NCI-H1092 treated with DMSO at 0.1 percent for 48 hours (cell line): Measurements from ENCODE around the gene ZNF311.
A peak's percentile ranks its signal among the peaks of the same experiment; 100 is the strongest.

Experiments used
- DNase-seq: peaks from one replicate; lab custom pipeline; 2025; lab: John Stamatoyannopoulos, UW

ZNF311 gene

GRCh38 chr6:29005183-29005885 is at the start of gene ZNF311:
Gene ZNF311, minus strand, starts transcription at chr6:29005315. Its CDS starts 1,361 bp downstream, at chr6:29003954.
- DNase-seq, result no peak

- no peak for DNase-seq
These were observed 46.6 kb upstream of the ZNF311 start for GRCh38 chr6:29051680-29052079.

DNA sequence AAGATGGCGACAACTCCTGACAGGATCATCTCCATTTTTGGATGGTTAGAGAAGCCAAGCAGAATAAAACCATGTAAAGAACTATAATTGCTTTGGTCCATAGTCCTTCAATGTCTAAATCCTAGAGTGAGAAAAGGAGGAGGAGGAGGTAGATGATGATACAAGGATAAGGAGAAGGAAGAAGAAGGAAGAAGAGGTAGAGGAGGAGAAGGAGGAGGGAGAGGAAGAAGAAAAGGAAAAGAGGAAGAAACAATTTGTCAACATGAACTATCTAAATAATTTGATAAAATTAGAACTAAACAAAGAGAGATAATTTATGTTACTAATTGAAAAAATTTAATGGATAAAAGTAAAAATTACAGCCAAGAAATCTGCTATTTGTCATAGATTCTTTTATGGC is 40.0 kb upstream of the ZNF311 start, which contains the start of gene OR2W1:
Gene OR2W1, minus strand, starts transcription at position 101 of the 400 bp plus-strand sequence. Its CDS starts 0 bp downstream, at position 101.
- DNase-seq, result no peak

DNA sequence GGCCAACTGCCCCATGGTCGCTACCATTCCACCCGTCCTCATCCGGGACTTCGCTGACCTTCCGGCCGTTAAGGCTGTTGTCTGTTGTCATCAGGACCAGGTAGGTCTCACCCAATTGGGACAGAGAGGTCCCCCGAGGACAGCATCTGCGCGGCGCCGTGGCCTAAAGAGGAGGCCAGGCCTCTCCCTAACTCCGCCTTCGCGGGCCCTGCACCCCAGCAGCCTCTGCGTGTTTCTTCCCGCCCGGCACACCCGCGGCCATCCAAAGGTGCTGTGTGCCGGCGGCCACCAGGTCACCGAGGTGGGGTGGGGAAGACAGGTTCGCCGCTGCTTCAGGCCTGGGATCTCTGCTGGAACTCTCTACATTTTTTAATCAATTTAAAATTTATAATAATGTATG is 30.8 kb upstream of the ZNF311 start:
- no peak for DNase-seq

- DNase-seq, result no peak
These were observed 23.7 kb upstream of the ZNF311 start for GRCh38 chr6:29028821-29029220.

- DNase-seq, result no peak
These were observed 20.9 kb upstream of the ZNF311 start for GRCh38 chr6:29025927-29026585.

- no peak for DNase-seq
These were observed 16.3 kb upstream of the ZNF311 start for GRCh38 chr6:29021434-29021833.

- no peak for DNase-seq
These were observed 14.5 kb upstream of the ZNF311 start for GRCh38 chr6:29019629-29020028.

GRCh38 chr6:29017428-29017802 is 12.3 kb upstream of the ZNF311 start:
- DNase-seq, result no peak

GRCh38 chr6:29016559-29017427 is 11.7 kb upstream of the ZNF311 start:
- peak; percentile 36 for DNase-seq

DNA sequence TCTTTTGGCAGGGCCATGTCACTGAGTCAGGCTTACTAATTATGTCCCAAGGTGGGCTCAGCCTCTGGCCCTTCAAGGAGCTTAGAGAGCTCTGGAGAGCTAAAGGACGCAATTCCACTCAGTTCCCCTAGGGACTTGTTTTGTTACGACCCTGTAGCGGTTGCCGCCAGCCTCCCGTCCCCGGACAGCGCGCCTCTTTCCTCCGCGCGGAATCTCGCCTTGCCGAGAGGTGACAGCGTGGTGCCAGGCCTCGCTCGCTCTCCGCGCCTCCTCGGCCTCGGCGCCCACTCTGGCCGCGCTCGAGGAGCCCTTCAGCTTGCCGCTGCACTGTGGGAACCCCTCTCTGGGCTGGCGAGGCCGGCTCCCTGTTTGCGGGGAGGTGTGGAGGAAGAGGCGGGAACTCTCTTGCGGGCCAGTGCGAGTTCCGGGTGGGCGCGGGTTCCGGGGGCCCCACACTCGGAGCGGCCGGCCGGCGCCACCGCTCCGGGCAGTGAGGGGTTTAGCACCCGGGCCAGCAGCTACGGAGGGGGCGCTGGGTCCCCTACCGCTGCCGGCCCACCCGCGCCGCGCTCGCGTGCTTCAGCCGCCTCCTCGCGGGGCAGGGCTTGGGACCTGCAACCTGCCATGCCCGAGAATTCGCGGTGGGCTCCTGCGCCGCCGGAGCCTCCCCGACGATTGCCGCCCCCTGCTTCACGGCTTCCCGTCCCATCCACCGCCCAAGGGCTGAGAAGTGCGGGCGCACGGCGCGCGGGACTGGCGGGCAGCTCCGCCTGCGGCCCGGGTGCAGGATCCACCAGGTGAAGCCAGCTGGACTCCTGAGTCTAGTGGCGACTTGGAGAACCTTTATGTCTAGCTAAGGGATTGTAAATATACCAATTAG is 9.9 kb upstream of the ZNF311 start:
- no peak for DNase-seq

DNA sequence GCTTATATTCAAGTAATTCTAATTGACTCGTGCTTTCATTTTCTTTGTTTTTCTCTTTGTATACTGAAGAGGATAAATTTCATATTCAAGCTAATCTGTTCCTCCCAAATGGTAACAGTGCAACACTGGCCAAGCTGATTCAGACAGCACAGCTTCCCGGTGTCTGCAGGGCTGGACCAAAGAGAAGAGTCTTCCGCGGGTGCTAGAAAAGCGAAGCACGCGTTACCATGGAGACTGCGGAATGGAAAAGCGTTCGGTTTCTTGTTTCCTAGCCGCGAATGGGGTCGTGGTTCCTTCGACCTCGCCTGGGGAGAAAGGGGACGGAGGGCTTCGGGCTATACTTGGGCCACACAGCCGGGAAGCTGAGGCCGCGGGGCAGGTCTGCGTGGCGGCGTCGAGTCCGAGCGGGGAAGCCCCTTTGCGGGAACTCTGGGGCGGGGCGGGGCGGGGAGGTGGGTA is 6.2 kb upstream of the ZNF311 start:
- DNase-seq, result peak; percentile 29

- DNase-seq, result no peak
These were observed 4.2 kb upstream of the ZNF311 start for GRCh38 chr6:29009358-29009757.

DNA sequence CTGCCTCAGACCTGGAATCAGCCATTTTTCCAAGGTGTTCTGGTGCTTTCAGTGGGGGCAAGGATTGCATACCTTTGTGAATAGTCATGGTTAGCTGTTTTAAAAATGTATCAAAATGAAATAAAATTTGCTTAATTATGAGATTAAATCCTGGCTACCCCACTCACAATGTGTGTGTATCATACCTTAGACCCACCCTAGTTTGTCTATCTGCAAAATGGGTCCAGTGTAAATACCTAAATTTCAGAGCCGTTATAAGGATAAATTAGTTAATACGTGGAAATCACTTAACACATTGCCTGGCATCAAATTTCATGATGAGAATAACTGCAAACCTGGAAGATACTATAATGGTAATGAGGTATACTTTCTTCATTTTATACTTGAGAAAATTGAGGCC is 3.0 kb upstream of the ZNF311 start:
- no peak for DNase-seq

DNA sequence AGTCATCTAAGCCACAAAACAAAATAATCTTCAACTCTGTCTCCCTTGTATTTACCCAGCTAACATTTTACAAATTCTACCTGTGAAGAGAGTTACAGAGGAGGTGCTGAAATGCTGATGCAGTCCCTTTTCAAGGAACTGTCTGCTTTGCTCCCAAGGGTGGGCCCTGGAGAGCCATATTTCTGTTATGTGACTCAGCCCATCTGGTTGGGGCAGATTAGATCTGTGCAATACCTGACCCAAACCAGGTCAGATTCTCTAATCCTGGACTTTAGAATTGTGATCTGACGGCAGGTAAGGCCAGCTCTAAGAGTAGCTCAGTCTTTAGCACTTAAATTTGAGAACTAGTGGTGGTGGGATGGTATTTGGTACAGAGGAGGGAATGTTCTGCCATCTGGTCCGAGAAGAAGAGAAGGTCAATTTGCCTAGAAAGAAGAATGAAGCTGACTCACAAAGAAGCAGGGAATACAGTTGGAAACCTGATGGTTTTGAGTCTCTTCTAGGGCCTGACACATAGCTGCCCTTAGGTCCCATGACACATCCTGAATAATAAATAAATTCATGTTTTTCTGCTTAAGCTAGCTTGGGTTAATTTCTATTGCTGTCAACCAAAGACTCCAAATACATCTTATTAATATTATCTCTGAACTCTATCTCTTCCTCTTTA is 8.1 kb downstream of the ZNF311 start:
- no peak for DNase-seq

GRCh38 chr6:28995093-28995650 is 9.9 kb downstream of the ZNF311 start:
- no peak for DNase-seq

- DNase-seq, result no peak
These were observed 16.4 kb downstream of the ZNF311 start for GRCh38 chr6:28988536-28989311.

DNA sequence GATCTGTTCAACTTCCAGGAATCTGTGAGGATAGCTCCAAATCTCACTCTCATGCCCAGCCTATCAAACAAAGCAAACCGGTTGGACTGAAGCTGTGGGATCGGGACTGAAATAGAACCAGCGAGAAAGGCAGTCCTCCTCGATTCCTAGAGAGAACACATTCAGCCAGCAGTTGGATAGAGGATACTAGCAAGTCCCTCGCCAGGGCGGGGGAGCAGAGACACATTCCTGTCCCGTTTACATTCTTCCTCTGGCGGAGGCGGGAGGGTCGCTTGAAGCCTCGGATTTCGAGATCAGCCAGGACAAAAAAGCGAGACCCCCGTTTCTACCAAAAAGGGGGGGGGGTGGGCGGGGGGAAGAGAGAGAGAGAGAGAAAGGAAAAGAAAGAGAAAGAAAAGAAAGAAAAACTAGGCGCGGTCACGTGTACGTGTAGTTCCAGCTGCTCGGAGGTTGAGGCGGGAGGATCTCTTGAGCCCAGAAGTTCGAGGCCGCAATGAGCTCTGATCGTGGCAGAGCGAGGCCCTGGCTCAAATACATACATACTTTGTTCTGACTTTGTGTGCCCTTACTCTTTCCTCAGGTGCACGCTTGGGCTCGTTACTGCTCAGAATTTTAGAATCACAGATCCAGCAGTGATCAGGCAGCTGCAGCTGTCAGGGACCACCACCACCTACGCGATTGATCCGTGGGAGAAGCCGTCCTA is 19.5 kb downstream of the ZNF311 start:
- DNase-seq, result peak; percentile 78

- DNase-seq, result no peak
These were observed 21.3 kb downstream of the ZNF311 start for GRCh38 chr6:28983838-28984237.
